A549 (cell line): Measurements from ENCODE around the gene RBKS. TPM values are rescaled to one million over a fixed set of nuclear protein-coding genes. Genes with fewer than 3 reads are reported as not detected.

Experiments
- ATAC-seq, 2 experiments: fragments of 200-7000 bp in 1 of 2; fragments of >200 bp in 1 of 2; cut with Nextera tagmentation in 1 of 2; cut with Tn5 transposase in 1 of 2; 3 replicates each; pipeline versions ENCODE4 v1.8.0 to v1.9.1; 2018 to 2020; ENCODE audit warnings: mild to moderate bottlenecking in 1 of 2, moderate library complexity in 1 of 2
- CTCF ChIA-PET: fragments of 300-600 bp; sonication (Branson Sonifier 250); formaldehyde crosslinking; extraction: SDS; loops from one replicate; lab custom pipeline; 2021; ENCODE audit warnings: antibody characterized with exemption, inconsistent platforms; lab: Yijun Ruan, JAX
- POLR2A ChIA-PET: fragments of 350-600 bp; formaldehyde crosslinking; extraction: SDS; loops from one replicate; lab custom pipeline; 2021; ENCODE audit warnings: antibody characterized with exemption, inconsistent platforms; lab: Yijun Ruan, JAX
- DNase-seq, 2 experiments: peaks; one replicate each; pipeline versions ENCODE4 v3.0.0 to v3.0.0-alpha.2; 2011 to 2016; ENCODE audit warnings: low read depth in 1 of 2, low spot score in 1 of 2
- FAIRE-seq: peaks from 2 replicates; lab custom pipeline; 2011; peaks lifted over from hg19 to GRCh38; lab: Jason Lieb, UNC
- H3K27ac ChIP-seq, 2 experiments: fragments of >200 bp; sonication (Bioruptor Twin); formaldehyde crosslinking; 3 replicates each; pipeline ENCODE4 v1.5.1; 2016 to 2017
- H3K4me1 ChIP-seq: fragments of >200 bp; sonication (Bioruptor Twin); formaldehyde crosslinking; 3 replicates; pipeline ENCODE4 v1.6.1; 2016
- H3K4me2 ChIP-seq: fragments of >200 bp; sonication (Bioruptor Twin); formaldehyde crosslinking; 3 replicates; pipeline ENCODE4 v1.6.1; 2016
- H3K4me3 ChIP-seq: fragments of >200 bp; sonication (Bioruptor Twin); formaldehyde crosslinking; 3 replicates; pipeline ENCODE4 v1.5.1; 2016
- H3K9me3 ChIP-seq: fragments of >200 bp; sonication (Bioruptor Twin); formaldehyde crosslinking; 3 replicates; pipeline ENCODE4 v1.6.1; 2016
- BHLHE40 ChIP-seq: IDR thresholded peaks from 2 replicates; pipeline ENCODE4 v1.6.1; 2012; ENCODE audit warnings: low read depth, low read length, inconsistent platforms
- CBX8 ChIP-seq: fragments of 200-600 bp; sonication (generic); IDR thresholded peaks from 2 replicates; pipeline ENCODE4 v1.6.1; 2016
- CEBPB ChIP-seq, 2 experiments: fragments of >200 bp in 1 of 2; sonication (Bioruptor Twin) in 1 of 2; formaldehyde crosslinking in 1 of 2; IDR thresholded peaks; 2 replicates each; pipeline ENCODE4 v1.6.1; 2012 to 2016
- CHD2 ChIP-seq: fragments of 150-350 bp; IDR thresholded peaks from 2 replicates; pipeline ENCODE4 v1.6.1; 2014; ENCODE audit warnings: low read length; ENCODE audit not compliant: partially characterized antibody
- CHD4 ChIP-seq: fragments of 200-600 bp; sonication (generic); IDR thresholded peaks from 2 replicates; pipeline ENCODE4 v1.6.1; 2016; ENCODE audit warnings: antibody characterized with exemption, mild to moderate bottlenecking, borderline replicate concordance
- FOSL2 ChIP-seq, 2 experiments: fragments of 450-650 bp in 1 of 2; fragments of >200 bp in 1 of 2; sonication (Bioruptor Twin) in 1 of 2; formaldehyde crosslinking; IDR thresholded peaks; 2 replicates each; pipeline versions ENCODE4 v1.5.0 to v1.6.1; 2016 to 2020; ENCODE audit warnings: mild to moderate bottlenecking in 1 of 2, moderate library complexity in 1 of 2
- GATA3 ChIP-seq: IDR thresholded peaks from 2 replicates; pipeline ENCODE4 v1.6.1; 2012; ENCODE audit warnings: borderline replicate concordance
- HEYL ChIP-seq: fragments of 250-450 bp; sonication (Bioruptor Pico); IDR thresholded peaks from 2 replicates; pipeline ENCODE4 v1.8.0; 2021; ENCODE audit warnings: mild to moderate bottlenecking, moderate library complexity
- HOXB5 ChIP-seq: fragments of 250-450 bp; sonication (Bioruptor Pico); IDR thresholded peaks from 2 replicates; pipeline ENCODE4 v1.5.0; 2020; ENCODE audit warnings: mild to moderate bottlenecking, moderate library complexity
- MAFK ChIP-seq: fragments of 450-650 bp; IDR thresholded peaks from 2 replicates; pipeline ENCODE4 v1.6.1; 2014; ENCODE audit not compliant: partially characterized antibody
- NFE2L2 ChIP-seq: fragments of 150-350 bp; conservative IDR thresholded peaks from 2 replicates; pipeline ENCODE4 v1.6.1; 2014; ENCODE audit warnings: low read length
- NPAS2 ChIP-seq: fragments of 250-450 bp; sonication (Bioruptor Pico); IDR thresholded peaks from 2 replicates; pipeline ENCODE4 v1.8.0; 2022; ENCODE audit warnings: mild to moderate bottlenecking, moderate library complexity, borderline replicate concordance
- PHF8 ChIP-seq: fragments of 200-600 bp; sonication (generic); IDR thresholded peaks from 2 replicates; pipeline ENCODE4 v1.6.1; 2016; ENCODE audit warnings: low read depth, mild to moderate bottlenecking, antibody characterized with exemption, moderate library complexity, borderline replicate concordance
- POLR2A ChIP-seq: IDR thresholded peaks from 2 replicates; pipeline ENCODE4 v1.6.1; 2012; ENCODE audit warnings: mild to moderate bottlenecking, low read length
- RAD21 ChIP-seq, 2 experiments: fragments of >200 bp in 1 of 2; sonication (Bioruptor Twin) in 1 of 2; formaldehyde crosslinking in 1 of 2; IDR thresholded peaks in 1 of 2; conservative IDR thresholded peaks in 1 of 2; 2 replicates in 1 of 2; 3 replicates in 1 of 2; pipeline ENCODE4 v1.6.1; 2012 to 2018; ENCODE audit warnings: inconsistent platforms in 1 of 2
- RFX5 ChIP-seq: fragments of 450-650 bp; IDR thresholded peaks from 2 replicates; pipeline ENCODE4 v1.7.1; 2014; ENCODE audit warnings: antibody characterized with exemption, mild to moderate bottlenecking, moderate library complexity
- RNF2 ChIP-seq: fragments of 200-600 bp; sonication (generic); IDR thresholded peaks from 2 replicates; pipeline ENCODE4 v1.6.1; 2016; ENCODE audit warnings: low read depth, mild to moderate bottlenecking, antibody characterized with exemption, moderate library complexity, borderline replicate concordance
- SMC3 ChIP-seq: fragments of >200 bp; sonication (Bioruptor Twin); formaldehyde crosslinking; IDR thresholded peaks from 3 replicates; pipeline ENCODE4 v1.6.1; 2018; ENCODE audit warnings: inconsistent platforms
- TP53 ChIP-seq: fragments of 250-450 bp; sonication (Bioruptor Pico); IDR thresholded peaks from 2 replicates; pipeline ENCODE4 v1.5.0; 2021; ENCODE audit warnings: mild to moderate bottlenecking, moderate library complexity
- ZFP36 ChIP-seq: fragments of 450-650 bp; IDR thresholded peaks from 2 replicates; pipeline ENCODE4 v1.6.1; 2014; ENCODE audit warnings: borderline replicate concordance; ENCODE audit not compliant: partially characterized antibody
- ZSCAN20 ChIP-seq: fragments of 250-450 bp; sonication (Bioruptor Pico); IDR thresholded peaks from 2 replicates; pipeline ENCODE4 v1.8.0; 2022; ENCODE audit warnings: mild to moderate bottlenecking, moderate library complexity
- WGBS: methylation state at CpG from one replicate; pipeline ENCODE4 v1.1.6; 2017; ENCODE audit errors: missing lambda C conversion rate; 5-methylcytosine and 5-hydroxymethylcytosine counted together
- polyA plus RNA-seq, 4 experiments: library from polyadenylated mRNA; depleted of rRNA in 3 of 4; stranded (reverse); fragments of >200 nt; fragmentation: RNase III in 1 of 4; extraction: RNeasy Plus Mini Kit Qiagen cat#74134 plus additional on column Dnase treatment in 1 of 4; gene quantifications; 2 replicates in 3 of 4; 3 replicates in 1 of 4; pipeline ENCODE4 v1.2.3, GENCODE V29; 2011 to 2017
- TF ChIP-seq, protein P1 (sequence below): IDR thresholded peaks from 2 replicates; pipeline ENCODE4 v1.6.1; 2012; ENCODE audit warnings: low read depth, borderline replicate concordance
- TF ChIP-seq, protein P2 (sequence below): fragments of 250-450 bp; sonication (Bioruptor Pico); IDR thresholded peaks from 2 replicates; pipeline ENCODE4 v1.5.0; 2021; ENCODE audit warnings: mild to moderate bottlenecking, moderate library complexity, borderline replicate concordance
- TF ChIP-seq, protein P3 (sequence below): fragments of 200-600 bp; sonication (generic); IDR thresholded peaks from 2 replicates; pipeline ENCODE4 v1.6.1; 2016; ENCODE audit warnings: antibody characterized with exemption, mild to moderate bottlenecking, moderate library complexity
- TF ChIP-seq, protein P4 (sequence below): fragments of 150-350 bp; IDR thresholded peaks from 2 replicates; pipeline ENCODE4 v1.6.1; 2014; ENCODE audit warnings: low read depth, mild to moderate bottlenecking, low read length

RBKS gene
- polyA plus RNA-seq, 2 of the 4 experiments (the other 2 are of a cell fraction) = 7.6 to 8.5 TPM

DNA sequence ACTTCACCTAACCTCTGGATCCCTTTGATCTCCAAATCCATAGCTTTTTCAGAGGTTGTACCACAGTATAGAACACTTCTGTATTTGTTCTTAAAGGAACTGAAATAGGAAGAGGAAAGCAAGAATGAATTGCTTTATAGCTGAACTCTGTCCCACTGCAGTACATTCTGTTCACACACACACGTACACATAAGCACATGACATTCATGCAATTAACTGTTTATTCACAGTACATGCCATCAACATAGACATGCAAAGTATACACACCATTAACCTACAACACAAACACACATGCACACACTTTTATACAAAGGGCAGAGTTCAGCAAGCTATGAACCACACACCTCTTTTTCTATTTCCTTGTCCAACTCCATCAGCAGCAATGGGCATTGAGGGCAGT lies 75.4 kb downstream of the RBKS start:
- Histone ChIP-seq H3K4me2 (no peak overlapping the region), H3K4me1 (peaks cover 9% of the 10 kb centered on the region), H3K27ac (no peak overlapping the region), H3K4me3 (no peak overlapping the region), H3K9me3 (no peaks in the 10 kb centered on the region)
- ChIA-PET POLR2A (no interaction called here), CTCF (interaction anchor here (1.0 to 1.8 kb wide), 3 partner anchors 8 to 60 kb away, joined by 3 to 5 read pairs (median 3); no protein-coding TSS in a partner anchor)
- DNase-seq = no peak
- ATAC-seq = no peak
- FAIRE-seq = no peak
- TF ChIP-seq POLR2A = no peak
- no peak for TF ChIP-seq FOSL2 (IDR thresholded peaks at IDR 0.05)
- no peak for TF ChIP-seq FOSL2 (CRISPR knock-in tag; IDR thresholded peaks at IDR 0.05)
- no peak for TF ChIP-seq CBX8
- TF ChIP-seq RFX5 = no peak
- no peak for TF ChIP-seq BHLHE40
- no peak for TF ChIP-seq HOXB5 (CRISPR knock-in tag)
- TF ChIP-seq CHD2 = no peak
- TF ChIP-seq RAD21 (conservative IDR thresholded peaks at IDR 0.05 in 1 of 2, IDR thresholded peaks at IDR 0.05 in 1 of 2) = no peak
- no peak for TF ChIP-seq NFE2L2
- no peak for TF ChIP-seq ZSCAN20 (CRISPR knock-in tag)
- TF ChIP-seq HEYL = no peak
- TF ChIP-seq, protein P1, sequence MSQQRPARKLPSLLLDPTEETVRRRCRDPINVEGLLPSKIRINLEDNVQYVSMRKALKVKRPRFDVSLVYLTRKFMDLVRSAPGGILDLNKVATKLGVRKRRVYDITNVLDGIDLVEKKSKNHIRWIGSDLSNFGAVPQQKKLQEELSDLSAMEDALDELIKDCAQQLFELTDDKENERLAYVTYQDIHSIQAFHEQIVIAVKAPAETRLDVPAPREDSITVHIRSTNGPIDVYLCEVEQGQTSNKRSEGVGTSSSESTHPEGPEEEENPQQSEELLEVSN = no peak
- WGBS = 70% methylated on average over 1 of the region's 1 CpG

DNA sequence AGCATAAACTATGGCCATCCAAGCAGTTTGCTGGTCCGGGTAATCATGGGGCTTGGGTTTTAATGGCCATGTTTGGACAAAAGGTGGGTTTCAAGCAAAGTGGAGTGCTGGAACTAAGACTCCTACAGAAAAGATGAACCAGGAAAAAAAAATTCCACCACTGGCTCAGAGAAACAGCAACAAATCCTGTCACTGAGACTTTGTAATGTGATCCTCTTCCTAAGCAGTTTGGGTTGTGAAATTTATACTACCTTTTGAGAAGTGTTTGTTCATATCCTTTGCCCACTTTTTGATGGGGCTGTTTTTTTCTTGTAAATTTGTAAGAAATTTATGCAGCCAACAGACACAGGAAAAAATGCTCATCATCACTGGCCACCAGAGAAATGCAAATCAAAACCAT lies 78.4 kb downstream of the RBKS start:
- FAIRE-seq (no peak), ATAC-seq (no peak)
- Histone ChIP-seq H3K4me3 (no peak overlapping the region), H3K9me3 (no peaks in the 10 kb centered on the region), H3K4me1 (peaks cover 18% of the 10 kb centered on the region), H3K4me2 (no peak overlapping the region), H3K27ac (peak overlapping the region in 1 of 2 experiments; percentile 79; a peak in 2 of 6 replicates)
- ChIA-PET POLR2A (interaction anchor here (1.1 kb wide), 1 partner anchor 13 kb away, joined by 3 read pairs; no protein-coding TSS in a partner anchor), CTCF (no interaction called here)
- WGBS = 89% methylated on average over 1 of the region's 1 CpG
- no peak for TF ChIP-seq TP53 (CRISPR knock-in tag)
- TF ChIP-seq CEBPB (IDR thresholded peaks at IDR 0.05) = no peak
- TF ChIP-seq MAFK = no peak
- TF ChIP-seq, protein P2, sequence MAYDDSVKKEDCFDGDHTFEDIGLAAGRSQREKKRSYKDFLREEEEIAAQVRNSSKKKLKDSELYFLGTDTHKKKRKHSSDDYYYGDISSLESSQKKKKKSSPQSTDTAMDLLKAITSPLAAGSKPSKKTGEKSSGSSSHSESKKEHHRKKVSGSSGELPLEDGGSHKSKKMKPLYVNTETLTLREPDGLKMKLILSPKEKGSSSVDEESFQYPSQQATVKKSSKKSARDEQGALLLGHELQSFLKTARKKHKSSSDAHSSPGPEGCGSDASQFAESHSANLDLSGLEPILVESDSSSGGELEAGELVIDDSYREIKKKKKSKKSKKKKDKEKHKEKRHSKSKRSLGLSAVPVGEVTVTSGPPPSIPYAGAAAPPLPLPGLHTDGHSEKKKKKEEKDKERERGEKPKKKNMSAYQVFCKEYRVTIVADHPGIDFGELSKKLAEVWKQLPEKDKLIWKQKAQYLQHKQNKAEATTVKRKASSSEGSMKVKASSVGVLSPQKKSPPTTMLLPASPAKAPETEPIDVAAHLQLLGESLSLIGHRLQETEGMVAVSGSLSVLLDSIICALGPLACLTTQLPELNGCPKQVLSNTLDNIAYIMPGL (CRISPR knock-in tag) = no peak
- no peak for TF ChIP-seq HEYL
- no peak for TF ChIP-seq ZSCAN20 (CRISPR knock-in tag)
- no peak for TF ChIP-seq CHD4
- TF ChIP-seq PHF8 = no peak
- no peak for TF ChIP-seq NPAS2
- TF ChIP-seq SMC3 = no peak
- no peak for TF ChIP-seq RAD21 (conservative IDR thresholded peaks at IDR 0.05 in 1 of 2, IDR thresholded peaks at IDR 0.05 in 1 of 2)
- no peak for TF ChIP-seq CBX8
- TF ChIP-seq ZFP36 = no peak
- TF ChIP-seq GATA3 = no peak
- TF ChIP-seq RNF2 = no peak
- TF ChIP-seq, protein P1 = no peak
- TF ChIP-seq, protein P3, sequence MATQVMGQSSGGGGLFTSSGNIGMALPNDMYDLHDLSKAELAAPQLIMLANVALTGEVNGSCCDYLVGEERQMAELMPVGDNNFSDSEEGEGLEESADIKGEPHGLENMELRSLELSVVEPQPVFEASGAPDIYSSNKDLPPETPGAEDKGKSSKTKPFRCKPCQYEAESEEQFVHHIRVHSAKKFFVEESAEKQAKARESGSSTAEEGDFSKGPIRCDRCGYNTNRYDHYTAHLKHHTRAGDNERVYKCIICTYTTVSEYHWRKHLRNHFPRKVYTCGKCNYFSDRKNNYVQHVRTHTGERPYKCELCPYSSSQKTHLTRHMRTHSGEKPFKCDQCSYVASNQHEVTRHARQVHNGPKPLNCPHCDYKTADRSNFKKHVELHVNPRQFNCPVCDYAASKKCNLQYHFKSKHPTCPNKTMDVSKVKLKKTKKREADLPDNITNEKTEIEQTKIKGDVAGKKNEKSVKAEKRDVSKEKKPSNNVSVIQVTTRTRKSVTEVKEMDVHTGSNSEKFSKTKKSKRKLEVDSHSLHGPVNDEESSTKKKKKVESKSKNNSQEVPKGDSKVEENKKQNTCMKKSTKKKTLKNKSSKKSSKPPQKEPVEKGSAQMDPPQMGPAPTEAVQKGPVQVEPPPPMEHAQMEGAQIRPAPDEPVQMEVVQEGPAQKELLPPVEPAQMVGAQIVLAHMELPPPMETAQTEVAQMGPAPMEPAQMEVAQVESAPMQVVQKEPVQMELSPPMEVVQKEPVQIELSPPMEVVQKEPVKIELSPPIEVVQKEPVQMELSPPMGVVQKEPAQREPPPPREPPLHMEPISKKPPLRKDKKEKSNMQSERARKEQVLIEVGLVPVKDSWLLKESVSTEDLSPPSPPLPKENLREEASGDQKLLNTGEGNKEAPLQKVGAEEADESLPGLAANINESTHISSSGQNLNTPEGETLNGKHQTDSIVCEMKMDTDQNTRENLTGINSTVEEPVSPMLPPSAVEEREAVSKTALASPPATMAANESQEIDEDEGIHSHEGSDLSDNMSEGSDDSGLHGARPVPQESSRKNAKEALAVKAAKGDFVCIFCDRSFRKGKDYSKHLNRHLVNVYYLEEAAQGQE = no peak
- TF ChIP-seq, protein P4, sequence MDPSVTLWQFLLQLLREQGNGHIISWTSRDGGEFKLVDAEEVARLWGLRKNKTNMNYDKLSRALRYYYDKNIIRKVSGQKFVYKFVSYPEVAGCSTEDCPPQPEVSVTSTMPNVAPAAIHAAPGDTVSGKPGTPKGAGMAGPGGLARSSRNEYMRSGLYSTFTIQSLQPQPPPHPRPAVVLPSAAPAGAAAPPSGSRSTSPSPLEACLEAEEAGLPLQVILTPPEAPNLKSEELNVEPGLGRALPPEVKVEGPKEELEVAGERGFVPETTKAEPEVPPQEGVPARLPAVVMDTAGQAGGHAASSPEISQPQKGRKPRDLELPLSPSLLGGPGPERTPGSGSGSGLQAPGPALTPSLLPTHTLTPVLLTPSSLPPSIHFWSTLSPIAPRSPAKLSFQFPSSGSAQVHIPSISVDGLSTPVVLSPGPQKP = no peak
- TF ChIP-seq, all 56 proteins: peak for 0
- no peak for DNase-seq
